Thyroid gland (tissue), 4 donors: ENCODE measurements around the gene LSM3. TPM values are rescaled to one million over a fixed set of nuclear protein-coding genes. Genes with fewer than 3 reads are reported as not detected.
A peak's percentile ranks its signal among the peaks of the same experiment; 100 is the strongest.

Experiments
- DNase-seq, 2 donors: peaks; one replicate each; pipeline ENCODE4 v3.0.0-alpha.2; 2019
- H3K27ac ChIP-seq, 3 donors: fragments of 200-600 bp; sonication (generic); 1 replicate in 2 of 3; 2 replicates in 1 of 3; pipeline ENCODE4 v1.5.1; 2016 to 2019; ENCODE audit warnings: mild to moderate bottlenecking in 1 of 3, moderate library complexity in 1 of 3
- H3K27me3 ChIP-seq: fragments of 200-600 bp; sonication (generic); one replicate; pipeline ENCODE4 v1.5.1; 2019
- H3K36me3 ChIP-seq, 2 donors: fragments of 200-600 bp; sonication (generic); one replicate each; pipeline ENCODE4 v1.5.1; 2016 to 2019
- H3K4me1 ChIP-seq, 2 donors: fragments of 200-600 bp; sonication (generic); one replicate each; pipeline ENCODE4 v1.5.1; 2017 to 2019
- H3K4me3 ChIP-seq, 3 donors: fragments of 200-600 bp; sonication (generic); replicated peaks in 1 of 3; 1 replicate in 2 of 3; 2 replicates in 1 of 3; pipeline ENCODE4 v1.5.1; 2016; ENCODE audit warnings: mild to moderate bottlenecking in 1 of 3
- H3K9me3 ChIP-seq: fragments of 200-600 bp; sonication (generic); one replicate; pipeline ENCODE4 v1.5.1; 2017
- POLR2A ChIP-seq, 2 donors: fragments of 450-650 bp; IDR thresholded peaks; one replicate each; pipeline ENCODE4 v1.6.1; 2017; ENCODE audit warnings: antibody characterized with exemption in 2 of 2, mild to moderate bottlenecking in 2 of 2, moderate library complexity in 1 of 2
- WGBS, 2 donors: methylation state at CpG; one replicate each; pipeline ENCODE4 v1.1.5; 2017; 5-methylcytosine and 5-hydroxymethylcytosine counted together
- intact Hi-C: fragments of 100-400 bp; cut with DNase I; formaldehyde crosslinking; loops from one replicate; pipeline ENCODE4 v1.15.1; 2023
- total RNA-seq, 4 donors: library from RNA; depleted of rRNA; stranded (reverse); fragments of >200 nt; gene quantifications; one replicate each; pipeline ENCODE4 v1.2.3, GENCODE V29; 2016
- TF ChIP-seq, protein P1 (sequence below), 6 experiments: fragments of 200-600 bp in 3 of 6; fragments of 450-650 bp in 3 of 6; sonication (generic) in 3 of 6; IDR thresholded peaks; one replicate each; pipeline ENCODE4 v1.5.1; 2016 to 2019; ENCODE audit warnings: antibody characterized with exemption in 6 of 6, mild to moderate bottlenecking in 2 of 6, inconsistent platforms in 1 of 6, moderate library complexity in 1 of 6

LSM3 gene
- total RNA-seq, 4 donors from 2014 or later: 9.9 to 15.6 (median 15.3) TPM

- 95 to 96% methylated on average over 10 of the region's 10 CpGs for WGBS, 2 donors
- no peak overlapping the region for H3K4me3 ChIP-seq
- intact Hi-C loops: no loop called here
- DNase-seq: no peak
- peaks cover 14 to 28% of the 10 kb centered on the region in 2 donors for H3K36me3 ChIP-seq
- TF ChIP-seq, protein P1, sequence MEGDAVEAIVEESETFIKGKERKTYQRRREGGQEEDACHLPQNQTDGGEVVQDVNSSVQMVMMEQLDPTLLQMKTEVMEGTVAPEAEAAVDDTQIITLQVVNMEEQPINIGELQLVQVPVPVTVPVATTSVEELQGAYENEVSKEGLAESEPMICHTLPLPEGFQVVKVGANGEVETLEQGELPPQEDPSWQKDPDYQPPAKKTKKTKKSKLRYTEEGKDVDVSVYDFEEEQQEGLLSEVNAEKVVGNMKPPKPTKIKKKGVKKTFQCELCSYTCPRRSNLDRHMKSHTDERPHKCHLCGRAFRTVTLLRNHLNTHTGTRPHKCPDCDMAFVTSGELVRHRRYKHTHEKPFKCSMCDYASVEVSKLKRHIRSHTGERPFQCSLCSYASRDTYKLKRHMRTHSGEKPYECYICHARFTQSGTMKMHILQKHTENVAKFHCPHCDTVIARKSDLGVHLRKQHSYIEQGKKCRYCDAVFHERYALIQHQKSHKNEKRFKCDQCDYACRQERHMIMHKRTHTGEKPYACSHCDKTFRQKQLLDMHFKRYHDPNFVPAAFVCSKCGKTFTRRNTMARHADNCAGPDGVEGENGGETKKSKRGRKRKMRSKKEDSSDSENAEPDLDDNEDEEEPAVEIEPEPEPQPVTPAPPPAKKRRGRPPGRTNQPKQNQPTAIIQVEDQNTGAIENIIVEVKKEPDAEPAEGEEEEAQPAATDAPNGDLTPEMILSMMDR (IDR thresholded peaks at IDR 0.05): no peak
- TF ChIP-seq POLR2A (IDR thresholded peaks at IDR 0.05): no peak
- H3K27ac ChIP-seq: peak overlapping the region in 2 of 3 donors; percentile 95
- H3K27me3 ChIP-seq: no peaks in the 10 kb centered on the region
- H3K4me1 ChIP-seq: peaks cover 23 to 42% of the 10 kb centered on the region in 2 donors
- H3K9me3 ChIP-seq: no peaks in the 10 kb centered on the region
Observed at GRCh38 chr3:14146381-14147065, 32.1 kb upstream of the LSM3 start.

DNA sequence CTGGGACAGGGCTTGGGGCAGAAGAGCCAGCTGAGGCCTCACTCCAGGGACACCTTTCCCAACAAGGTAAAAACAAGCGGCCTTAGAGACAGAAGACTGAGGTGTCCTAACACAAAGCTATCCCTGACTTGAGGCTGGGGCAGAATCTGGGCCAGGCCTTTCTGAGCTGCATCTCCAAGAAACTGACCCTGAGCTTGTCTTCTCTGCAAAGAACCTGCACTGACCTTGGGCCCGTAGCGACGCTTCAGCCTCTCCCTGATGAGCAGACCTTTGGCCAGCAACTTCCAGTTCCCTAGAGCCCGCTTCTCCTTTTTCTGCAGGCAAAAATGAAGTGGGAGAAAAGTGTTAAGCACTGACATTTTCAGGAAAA, 31.6 kb upstream of the LSM3 start:
- intact Hi-C loops: no loop called here
- 89 to 99% methylated on average over 5 of the region's 5 CpGs for whole genome bisulfite sequencing, 2 donors
- Histone ChIP-seq H3K27ac (peak overlapping the region in 2 of 3 donors; percentile 15 to 24), H3K4me3 (no peak overlapping the region), H3K36me3 (peaks cover 13 to 27% of the 10 kb centered on the region in 2 donors), H3K27me3 (no peaks in the 10 kb centered on the region), H3K9me3 (no peaks in the 10 kb centered on the region), H3K4me1 (peaks cover 23 to 38% of the 10 kb centered on the region in 2 donors)
- TF ChIP-seq, protein P1 (IDR thresholded peaks at IDR 0.05): no peak
- no peak for TF ChIP-seq POLR2A (IDR thresholded peaks at IDR 0.05)
- no peak for DNase-seq

DNA sequence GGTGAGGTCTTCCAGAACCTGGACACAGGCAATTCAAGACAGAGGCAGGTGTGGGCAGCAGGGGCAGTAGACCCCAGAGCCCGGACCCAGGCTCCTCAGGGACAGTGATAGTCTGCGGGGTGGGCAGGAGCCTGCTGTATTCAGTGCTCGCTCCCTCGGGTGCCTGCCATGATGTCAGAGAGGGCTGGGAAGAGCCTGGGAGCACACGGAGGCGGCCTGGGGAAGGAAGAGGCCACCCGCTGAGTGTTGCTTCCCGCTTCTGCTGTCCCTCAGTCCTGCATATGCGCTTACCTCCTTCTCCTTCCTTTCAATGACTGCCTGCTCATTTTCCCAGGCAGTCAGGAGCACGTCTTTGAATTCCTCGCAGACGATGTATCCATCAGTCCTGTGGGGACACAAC, 31.0 kb upstream of the LSM3 start:
- peaks cover 15 to 28% of the 10 kb centered on the region in 2 donors for H3K36me3 ChIP-seq
- WGBS, 2 donors: 84 to 91% methylated on average over 12 of the region's 12 CpGs
- H3K27me3 ChIP-seq: no peaks in the 10 kb centered on the region
- H3K4me3 ChIP-seq: no peak overlapping the region
- no peak for DNase-seq
- TF ChIP-seq, protein P1 (IDR thresholded peaks at IDR 0.05): no peak
- no peak for TF ChIP-seq POLR2A (IDR thresholded peaks at IDR 0.05)
- intact Hi-C loops: no loop called here
- peaks cover 23 to 33% of the 10 kb centered on the region in 2 donors for H3K4me1 ChIP-seq
- H3K27ac ChIP-seq: no peak overlapping the region
- no peaks in the 10 kb centered on the region for H3K9me3 ChIP-seq

GRCh38 chr3:14148041-14148985, 30.3 kb upstream of the LSM3 start:
- no peaks in the 10 kb centered on the region for H3K27me3 ChIP-seq
- H3K4me1 ChIP-seq: peaks cover 19 to 26% of the 10 kb centered on the region in 2 donors
- WGBS, 2 donors: 85 to 89% methylated on average over 25 to 28 of the region's 28 CpGs
- TF ChIP-seq POLR2A (IDR thresholded peaks at IDR 0.05): no peak
- TF ChIP-seq, protein P1 (IDR thresholded peaks at IDR 0.05): no peak
- intact Hi-C loops: no loop called here
- DNase-seq: peak; percentile 41 to 56
- no peaks in the 10 kb centered on the region for H3K9me3 ChIP-seq
- H3K36me3 ChIP-seq: peaks cover 20 to 32% of the 10 kb centered on the region in 2 donors
- no peak overlapping the region for H3K27ac ChIP-seq
- H3K4me3 ChIP-seq: no peak overlapping the region
